HEK293 (cell line): Measurements from ENCODE around the gene CASP7.

Source experiments
- CTCF ChIA-PET: fragments of 350-600 bp; formaldehyde crosslinking; extraction: SDS; loops from one replicate; lab custom pipeline; 2021; ENCODE audit warnings: antibody characterized with exemption; lab: Yijun Ruan, JAX
- POLR2A ChIA-PET: fragments of 300-600 bp; formaldehyde crosslinking; extraction: SDS; loops from one replicate; lab custom pipeline; 2020; ENCODE audit warnings: antibody characterized with exemption, inconsistent platforms; lab: Yijun Ruan, JAX
- H3K27ac ChIP-seq: fragments of 200-500 bp; sonication (Bioruptor generic); 2 replicates; pipeline ENCODE4 v1.5.1; 2014; ENCODE audit warnings: low read depth, low read length, control low read depth, inconsistent platforms; ENCODE audit errors: extremely low read depth
- H3K36me3 ChIP-seq, 2 experiments: fragments of 200-500 bp in 1 of 2; sonication (Bioruptor generic) in 1 of 2; 1 replicate in 1 of 2; 2 replicates in 1 of 2; pipeline ENCODE4 v1.5.1; 2014 to 2017; ENCODE audit warnings: inconsistent platforms in 2 of 2, low read length in 2 of 2; ENCODE audit not compliant: control insufficient read depth in 2 of 2, insufficient read depth in 1 of 2
- H3K4me1 ChIP-seq: fragments of 200-500 bp; sonication (Bioruptor generic); 2 replicates; pipeline ENCODE4 v1.5.1; 2014; ENCODE audit warnings: mild to moderate bottlenecking, low read length, inconsistent platforms; ENCODE audit not compliant: control insufficient read depth, insufficient read depth
- H3K4me3 ChIP-seq: 2 replicates; pipeline ENCODE4 v1.5.1; 2011; ENCODE audit warnings: low read depth, mild to moderate bottlenecking, control low read depth, low read length, moderate library complexity
- H3K9me3 ChIP-seq: fragments of 200-500 bp; sonication (Bioruptor generic); 2 replicates; pipeline ENCODE4 v1.5.1; 2014; ENCODE audit warnings: low read depth, low read length, inconsistent platforms; ENCODE audit not compliant: control insufficient read depth, insufficient read depth
- CTCF ChIP-seq: fragments of 450-650 bp; formaldehyde crosslinking; IDR thresholded peaks from 2 replicates; pipeline ENCODE4 v1.5.1; 2016; ENCODE audit warnings: missing biosample characterization, missing genetic modification characterization
- ELK4 ChIP-seq: IDR thresholded peaks from 2 replicates; pipeline ENCODE4 v1.6.1; 2011; ENCODE audit warnings: mild to moderate bottlenecking, low read depth, low read length, borderline replicate concordance
- HOXD13 ChIP-seq: sonication (generic); formaldehyde crosslinking; IDR thresholded peaks from 2 replicates; pipeline ENCODE4 v1.8.0; 2022; ENCODE audit warnings: missing genetic modification reagents, borderline replicate concordance
- KLF17 ChIP-seq: fragments of 450-650 bp; formaldehyde crosslinking; IDR thresholded peaks from 2 replicates; pipeline ENCODE4 v1.5.1; 2016; ENCODE audit warnings: missing biosample characterization, missing genetic modification characterization
- PRDM6 ChIP-seq: fragments of 450-650 bp; formaldehyde crosslinking; IDR thresholded peaks from 2 replicates; pipeline ENCODE4 v1.5.1; 2017; ENCODE audit warnings: missing biosample characterization, missing genetic modification characterization
- ZBTB26 ChIP-seq: fragments of 450-650 bp; formaldehyde crosslinking; optimal IDR thresholded peaks from 2 replicates; pipeline ENCODE3; 2016; ENCODE audit warnings: missing biosample characterization, mild to moderate bottlenecking, missing genetic modification characterization
- ZNF10 ChIP-seq: fragments of 450-650 bp; formaldehyde crosslinking; IDR thresholded peaks from 2 replicates; pipeline ENCODE4 v1.5.1; 2017; ENCODE audit warnings: missing biosample characterization, missing genetic modification characterization
- ZNF24 ChIP-seq: fragments of 450-650 bp; formaldehyde crosslinking; IDR thresholded peaks from 2 replicates; pipeline ENCODE4 v1.5.1; 2016; ENCODE audit warnings: missing biosample characterization, missing genetic modification characterization
- ZNF350 ChIP-seq: fragments of 450-650 bp; formaldehyde crosslinking; IDR thresholded peaks from 2 replicates; pipeline ENCODE4 v1.5.0; 2017; ENCODE audit warnings: missing biosample characterization, mild to moderate bottlenecking, missing genetic modification characterization
- ZNF354C ChIP-seq: fragments of 450-650 bp; formaldehyde crosslinking; IDR thresholded peaks from 2 replicates; pipeline ENCODE4 v1.5.1; 2016; ENCODE audit warnings: missing biosample characterization, missing genetic modification characterization, low read depth, borderline replicate concordance
- ZNF391 ChIP-seq: fragments of 450-650 bp; formaldehyde crosslinking; IDR thresholded peaks from 2 replicates; pipeline ENCODE4 v1.5.1; 2016; ENCODE audit warnings: low read depth, missing biosample characterization, missing genetic modification characterization, borderline replicate concordance
- ZNF426 ChIP-seq: fragments of 450-650 bp; formaldehyde crosslinking; IDR thresholded peaks from 2 replicates; pipeline ENCODE4 v1.5.1; 2017; ENCODE audit warnings: missing biosample characterization, missing genetic modification characterization, mild to moderate bottlenecking, inconsistent platforms, moderate library complexity
- ZNF513 ChIP-seq: fragments of 450-650 bp; IDR thresholded peaks from 2 replicates; pipeline ENCODE4 v1.5.1; 2018; ENCODE audit warnings: missing biosample characterization, missing genetic modification characterization
- ZNF521 ChIP-seq: fragments of 450-650 bp; formaldehyde crosslinking; IDR thresholded peaks from 2 replicates; pipeline ENCODE4 v1.5.1; 2017; ENCODE audit warnings: missing biosample characterization, mild to moderate bottlenecking, missing genetic modification characterization
- ZNF555 ChIP-seq: fragments of 450-650 bp; formaldehyde crosslinking; conservative IDR thresholded peaks from 2 replicates; pipeline ENCODE4 v1.5.1; 2017; ENCODE audit warnings: missing biosample characterization, mild to moderate bottlenecking, missing genetic modification characterization, inconsistent platforms
- ZNF621 ChIP-seq: fragments of 450-650 bp; formaldehyde crosslinking; IDR thresholded peaks from 2 replicates; pipeline ENCODE4 v1.5.1; 2017; ENCODE audit warnings: missing biosample characterization, missing genetic modification characterization
- ZNF660 ChIP-seq: fragments of 450-650 bp; IDR thresholded peaks from 2 replicates; pipeline ENCODE4 v1.5.1; 2018; ENCODE audit warnings: missing biosample characterization, mild to moderate bottlenecking, missing genetic modification characterization
- ZNF670 ChIP-seq: fragments of 450-650 bp; formaldehyde crosslinking; IDR thresholded peaks from 2 replicates; pipeline ENCODE4 v1.5.1; 2016; ENCODE audit warnings: missing biosample characterization, missing genetic modification characterization, low read depth
- ZNF747 ChIP-seq: fragments of 450-650 bp; formaldehyde crosslinking; IDR thresholded peaks from 2 replicates; pipeline ENCODE4 v1.5.1; 2016; ENCODE audit warnings: missing biosample characterization, missing genetic modification characterization
- ZSCAN16 ChIP-seq: fragments of 450-650 bp; formaldehyde crosslinking; IDR thresholded peaks from 2 replicates; pipeline ENCODE4 v1.5.1; 2016; ENCODE audit warnings: missing biosample characterization, missing genetic modification characterization

CASP7 gene

GRCh38 chr10:113732160-113732881 is 52.6 kb downstream of the CASP7 start (continued):
- TF ChIP-seq PRDM6 (tag by site-specific recombination), result no peak

GRCh38 chr10:113732966-113733365 is 53.3 kb downstream of the CASP7 start:
- no peaks in the 10 kb centered on the region for H3K9me3 ChIP-seq
- POLR2A ChIA-PET, result no interaction called here
- no peak overlapping the region for H3K4me3 ChIP-seq
- H3K4me1 ChIP-seq, result no peaks in the 10 kb centered on the region
- no peak overlapping the region for H3K27ac ChIP-seq
- no peak for TF ChIP-seq ZNF10
- H3K36me3 ChIP-seq, result peaks cover 3 to 17% of the 10 kb centered on the region in 2 experiments; a peak in 2 of 3 replicates
- CTCF ChIA-PET, result interaction anchor here (1.3 kb wide), 1 partner anchor 378 kb away, joined by 3 read pairs; no protein-coding TSS in a partner anchor

- Histone ChIP-seq H3K4me3 (no peak overlapping the region), H3K27ac (no peak overlapping the region), H3K9me3 (no peaks in the 10 kb centered on the region), H3K36me3 (peaks cover 3 to 14% of the 10 kb centered on the region in 2 experiments; a peak in 2 of 3 replicates)
- POLR2A ChIA-PET, result no interaction called here
- CTCF ChIA-PET, result interaction anchor here (1.3 kb wide), 1 partner anchor 377 kb away, joined by 3 read pairs; no protein-coding TSS in a partner anchor
- TF ChIP-seq ZNF555 (tag by site-specific recombination) (no peak), ZNF354C (tag by site-specific recombination) (no peak), ZNF670 (no peak), ZNF426 (tag by site-specific recombination) (no peak), KLF17 (no peak), ZSCAN16 (tag by site-specific recombination) (no peak), ELK4 (no peak), ZNF391 (tag by site-specific recombination) (no peak), ZNF747 (tag by site-specific recombination) (no peak), HOXD13 (CRISPR knock-in tag) (no peak), ZNF521 (tag by site-specific recombination) (no peak), ZNF350 (no peak), ZNF24 (no peak)
- TF ChIP-seq, all 188 proteins: peak for 0
- no peaks in the 10 kb centered on the region for H3K4me1 ChIP-seq
These were observed 53.9 kb downstream of the CASP7 start for GRCh38 chr10:113733635-113734034.

- H3K36me3 ChIP-seq, result peaks cover 0 to 1% of the 10 kb centered on the region in 2 experiments; a peak in 1 of 3 replicates
- ChIA-PET POLR2A (no interaction called here), CTCF (interaction anchor here (0.6 to 0.7 kb wide), 2 partner anchors 16 to 544 kb away, joined by 3 read pairs; partner anchors contain the start of gene PLEKHS1)
- H3K4me3 ChIP-seq, result no peak overlapping the region
- no peak overlapping the region for H3K27ac ChIP-seq
- no peak for TF ChIP-seq ZNF621
- TF ChIP-seq ZNF660 (tag by site-specific recombination), result peak; percentile 80; the same call in 1 of the 2 replicates
- 0 out of 2 replicates have a peak, but pooled peaks have one; percentile 33 for TF ChIP-seq ZNF513 (tag by site-specific recombination)
- TF ChIP-seq ZBTB26 (tag by site-specific recombination), result no peak
- TF ChIP-seq CTCF (tag by site-specific recombination), result 0 out of 2 replicates have a peak, but pooled peaks have one; percentile 23
- TF ChIP-seq, all 188 proteins: peak for 3
- H3K4me1 ChIP-seq, result no peaks in the 10 kb centered on the region
- no peaks in the 10 kb centered on the region for H3K9me3 ChIP-seq
These were observed 56.2 kb downstream of the CASP7 start for GRCh38 chr10:113735913-113736312.
